Measurements from ENCODE around the gene TMEM145.
A peak's percentile ranks its signal among the peaks of the same experiment; 100 is the strongest.

TMEM145 gene

DNA sequence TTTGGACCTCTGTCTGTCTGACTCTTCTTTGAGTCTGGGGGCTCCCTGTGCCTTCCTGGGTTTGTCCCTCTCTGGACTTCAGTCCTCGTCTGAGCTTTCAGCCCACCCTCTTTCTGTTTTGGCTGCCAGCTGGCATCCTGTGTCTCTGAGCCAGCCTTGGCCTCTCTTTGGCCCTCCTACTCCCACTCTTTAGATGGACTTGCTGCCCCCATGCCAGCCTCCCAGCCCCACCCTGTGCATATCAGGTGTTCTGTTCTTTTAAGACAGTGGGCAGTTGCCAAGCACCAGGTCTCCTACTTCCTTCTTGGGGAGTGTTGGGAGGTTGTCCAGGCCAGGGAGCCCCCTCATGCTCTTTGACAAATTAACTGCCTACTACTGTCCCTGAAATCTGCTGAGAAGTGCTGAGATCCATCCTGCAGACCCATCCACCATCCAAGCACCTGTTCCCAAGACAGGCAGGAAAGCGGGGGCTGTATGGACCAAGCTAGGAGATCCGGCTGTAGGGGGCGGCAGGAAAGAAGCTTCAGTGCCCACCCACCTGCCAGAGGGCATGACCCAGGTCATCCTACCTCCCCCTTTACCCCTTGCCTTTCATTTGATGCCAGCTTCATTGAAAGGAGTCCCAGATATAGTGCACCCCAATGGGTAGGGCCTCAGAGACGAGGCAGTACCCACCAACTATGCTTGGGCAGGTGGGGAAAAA is 34.5 kb upstream of the TMEM145 start:
- no peak for DNase-seq

DNA sequence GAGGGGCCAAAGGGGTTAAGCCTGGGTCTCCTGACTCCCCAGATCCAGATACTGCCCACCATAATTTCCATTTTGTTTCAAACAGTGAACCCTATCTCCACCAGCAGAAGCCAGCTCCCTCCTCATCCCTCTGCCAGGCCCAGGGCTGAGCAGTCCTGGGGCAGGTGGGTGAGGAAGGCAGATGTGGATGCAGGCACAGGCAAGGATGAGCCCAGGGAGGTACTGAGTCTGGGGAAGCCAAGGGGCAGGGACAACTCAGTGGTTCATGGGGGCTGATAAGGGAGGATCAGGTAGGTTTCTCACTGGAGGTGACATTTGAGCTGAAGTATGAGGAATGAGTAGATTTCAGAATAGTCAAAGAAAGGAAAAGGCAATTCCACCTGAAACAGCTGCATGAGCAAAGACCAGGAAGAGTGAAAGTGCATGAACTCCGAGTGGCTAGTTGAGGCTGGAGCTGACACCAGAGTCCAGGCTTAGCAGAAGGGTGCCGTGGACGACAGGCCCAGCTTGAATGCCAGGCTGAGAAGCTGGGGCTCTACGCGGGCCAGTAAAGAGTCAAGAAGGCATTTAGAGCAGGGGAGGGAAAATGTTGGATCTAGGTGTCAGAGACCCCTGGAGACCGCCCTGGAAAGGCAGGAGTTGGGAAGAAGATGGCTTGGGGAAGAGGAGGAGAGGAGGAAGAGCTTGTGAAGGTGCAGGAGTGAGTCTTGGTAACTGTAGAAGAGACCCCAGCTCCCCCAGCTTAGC is 33.8 kb upstream of the TMEM145 start:
- no peak for DNase-seq

- DNase-seq = peak; percentile 88
Measured at GRCh38 chr19:42279902-42280814, 33.0 kb upstream of the TMEM145 start.

DNA sequence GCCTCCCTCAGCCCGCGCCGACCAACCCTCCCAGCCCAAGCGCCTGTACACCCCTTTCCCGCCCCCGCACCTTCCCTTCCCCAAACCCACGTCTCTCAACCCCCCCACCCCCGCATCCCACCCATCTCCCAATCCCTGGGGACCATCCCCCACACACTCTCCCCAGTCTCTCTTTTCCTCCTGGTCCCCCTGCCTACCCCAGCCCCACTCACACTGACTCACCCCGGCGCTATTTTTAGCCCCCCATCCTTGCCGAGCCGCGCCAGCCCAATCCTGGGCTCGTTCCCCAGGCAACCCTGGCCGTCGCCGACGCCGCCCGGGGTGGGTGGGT is 32.3 kb upstream of the TMEM145 start:
- no peak for DNase-seq

GRCh38 chr19:42281146-42281826 is 31.8 kb upstream of the TMEM145 start:
- no peak for DNase-seq

GRCh38 chr19:42281827-42282762 is 31.0 kb upstream of the TMEM145 start:
- no peak for DNase-seq

DNA sequence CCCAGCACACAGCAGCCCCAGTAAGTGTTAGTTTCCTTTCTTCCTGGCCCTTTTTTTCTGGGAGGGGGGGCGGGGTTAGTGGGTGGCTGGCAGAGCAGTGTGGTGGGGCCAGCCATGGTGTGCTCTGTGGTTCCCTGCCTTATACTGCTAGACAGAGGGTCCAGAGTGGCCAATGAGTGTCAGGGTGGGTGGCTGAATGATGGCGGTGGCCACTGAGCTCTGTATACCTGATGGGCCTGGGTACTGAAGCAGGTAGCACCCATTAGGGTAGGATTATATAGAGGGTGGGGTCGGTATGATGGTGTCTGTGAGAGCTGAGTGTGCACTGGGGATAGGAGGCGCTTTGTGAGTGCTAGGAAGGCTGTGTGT is 30.3 kb upstream of the TMEM145 start:
- DNase-seq = no peak

GRCh38 chr19:42283188-42284065 is 29.7 kb upstream of the TMEM145 start:
- DNase-seq = peak; percentile 95

GRCh38 chr19:42284066-42284501 is 29.0 kb upstream of the TMEM145 start:
- peak; percentile 74 for DNase-seq

DNA sequence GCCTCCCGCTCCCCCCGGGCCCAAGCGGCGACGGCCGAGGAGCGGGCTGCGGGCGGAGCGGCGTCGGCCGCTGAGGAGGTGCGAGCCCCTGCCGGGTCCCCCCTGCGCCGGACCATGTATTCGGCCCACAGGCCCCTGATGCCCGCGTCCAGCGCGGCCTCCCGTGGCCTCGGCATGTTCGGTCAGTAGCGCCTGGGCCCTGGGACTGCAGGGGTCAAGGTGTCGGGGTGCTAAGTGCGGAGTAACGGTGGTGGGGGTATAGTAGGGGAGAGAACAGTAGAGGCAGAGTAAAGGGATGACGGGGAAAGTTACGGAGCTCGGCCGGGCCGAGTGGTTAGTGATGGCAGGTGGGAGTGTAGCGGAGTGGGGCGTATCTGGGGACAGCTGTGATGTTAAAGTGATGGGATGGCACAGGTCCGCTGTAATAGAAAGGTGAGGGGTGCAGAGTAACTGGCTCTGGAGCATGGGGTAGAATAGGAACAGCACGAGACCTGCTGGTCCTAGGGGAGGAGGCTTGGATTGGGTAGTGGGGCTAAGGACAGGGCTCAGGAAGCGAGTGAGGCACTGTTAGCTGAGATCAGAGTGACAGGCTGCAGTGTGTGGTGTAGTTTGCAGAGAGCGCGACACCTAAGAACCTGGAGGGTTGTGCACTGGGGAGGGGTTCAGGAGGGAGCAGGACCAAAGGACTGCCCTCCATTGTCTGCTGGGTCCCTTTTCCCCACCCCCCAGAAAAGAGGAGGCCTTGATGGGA is 28.3 kb upstream of the TMEM145 start:
- no peak for DNase-seq

- no peak for DNase-seq
Measured at GRCh38 chr19:42285541-42285941, 27.6 kb upstream of the TMEM145 start.

- DNase-seq = no peak
Measured at GRCh38 chr19:42285988-42286348, 27.1 kb upstream of the TMEM145 start.

GRCh38 chr19:42286349-42287016 is 26.6 kb upstream of the TMEM145 start:
- no peak for DNase-seq

- DNase-seq = no peak
Measured at GRCh38 chr19:42287017-42287826, 25.9 kb upstream of the TMEM145 start.

- no peak for DNase-seq
Measured at GRCh38 chr19:42287827-42288107, 25.3 kb upstream of the TMEM145 start.

DNA sequence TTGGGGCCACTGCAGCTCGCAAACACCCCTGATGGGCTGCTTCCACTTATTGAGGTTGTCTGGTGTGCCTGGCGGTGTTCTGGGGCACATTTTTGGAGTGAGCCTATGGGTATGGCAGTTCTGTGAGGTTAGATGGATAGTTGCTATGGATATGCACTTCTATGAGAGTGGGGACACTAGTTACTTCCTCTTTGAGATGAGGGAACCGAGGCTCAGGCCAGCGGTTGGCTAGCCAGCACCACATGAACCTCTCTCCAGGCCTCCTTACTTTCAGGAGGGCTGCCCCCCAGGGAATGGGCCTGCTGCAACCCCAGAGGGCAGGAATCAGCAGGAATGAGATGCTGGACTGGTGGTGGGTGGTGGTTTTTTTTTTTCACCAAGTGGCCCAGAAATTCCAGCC is 24.7 kb upstream of the TMEM145 start:
- no peak for DNase-seq

GRCh38 chr19:42288881-42289555 is 24.1 kb upstream of the TMEM145 start:
- DNase-seq = no peak

DNA sequence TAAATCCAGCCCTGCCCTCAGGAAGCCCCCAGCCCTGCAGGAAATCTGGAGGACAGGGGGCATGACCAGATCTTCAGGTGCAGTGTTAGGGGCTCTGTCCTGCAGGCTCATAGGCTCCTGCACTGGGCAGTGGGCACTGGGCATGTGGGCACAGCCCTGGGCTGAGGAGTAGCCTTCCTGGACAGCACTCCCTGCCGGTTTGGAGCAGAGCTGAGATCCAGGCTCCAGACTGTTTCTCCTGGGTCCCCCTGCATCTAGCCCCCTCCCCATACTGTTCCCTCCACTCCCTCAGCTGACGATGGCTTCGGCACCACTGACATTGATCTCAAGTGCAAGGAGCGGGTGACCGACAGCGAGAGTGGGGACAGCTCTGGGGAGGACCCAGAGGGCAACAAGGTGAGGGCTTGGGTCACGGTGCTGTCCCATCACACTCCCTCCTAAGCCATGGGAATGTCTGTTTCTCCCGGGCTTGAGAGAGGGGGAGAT is 23.5 kb upstream of the TMEM145 start:
- no peak for DNase-seq

Measured in NCI-H510A (cell line).